DOHH2 (cell line): ENCODE data around the gene NKAPL.

Source experiments
- EZH2phosphoT487 ChIP-seq: fragments of 200-600 bp; sonication (generic); IDR thresholded peaks from 2 replicates; pipeline ENCODE4 v1.6.1; 2017; ENCODE audit warnings: borderline replicate concordance, mild to moderate bottlenecking, antibody characterized with exemption, low read length, moderate library complexity, mixed read lengths
- TF ChIP-seq, protein P1 (sequence below): fragments of 200-600 bp; sonication (generic); IDR thresholded peaks from one replicate; pipeline ENCODE4 v1.5.1; 2014; ENCODE audit warnings: antibody characterized with exemption, mild to moderate bottlenecking, low read depth, low read length; ENCODE audit not compliant: poor library complexity, severe bottlenecking

DNA sequence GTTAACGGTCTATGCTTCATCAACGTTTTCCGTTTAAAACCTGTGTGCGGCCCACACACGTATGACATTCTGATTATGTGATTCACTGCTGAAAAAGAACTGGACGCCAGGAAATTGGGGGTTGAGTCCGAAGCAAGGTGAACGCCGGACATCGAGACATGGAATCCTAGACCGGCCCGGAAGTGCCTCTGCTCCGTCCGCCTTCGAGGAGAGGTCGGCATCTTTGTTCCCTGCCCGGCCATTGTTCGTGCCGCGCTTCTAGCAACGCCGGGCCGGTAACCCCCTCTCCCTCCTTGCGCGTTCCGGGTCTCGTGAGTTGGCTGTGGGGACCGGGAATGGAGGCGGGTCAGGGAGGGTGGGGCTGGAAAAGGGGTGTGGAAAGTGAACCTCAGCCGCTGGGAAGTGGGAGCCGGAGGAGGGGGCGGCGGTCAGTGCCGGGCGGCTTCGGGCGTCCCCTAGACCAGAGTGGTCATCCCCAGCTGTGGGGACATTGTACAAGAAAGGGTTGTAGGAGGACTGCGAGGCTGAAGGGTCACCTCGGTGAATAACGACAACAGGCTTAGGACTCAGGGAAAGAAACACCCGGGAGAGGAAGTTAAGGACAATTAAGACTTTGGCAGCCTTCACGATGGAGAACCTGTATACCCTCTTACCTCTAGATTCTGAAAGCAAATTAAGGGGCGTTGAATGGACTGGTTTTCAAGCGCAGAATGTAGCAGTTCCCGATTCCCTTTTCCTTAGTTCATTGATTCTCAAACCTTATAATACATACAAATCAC is 33.9 kb upstream of the NKAPL start, which contains the start of gene ZSCAN9:
- TF ChIP-seq, protein P1, sequence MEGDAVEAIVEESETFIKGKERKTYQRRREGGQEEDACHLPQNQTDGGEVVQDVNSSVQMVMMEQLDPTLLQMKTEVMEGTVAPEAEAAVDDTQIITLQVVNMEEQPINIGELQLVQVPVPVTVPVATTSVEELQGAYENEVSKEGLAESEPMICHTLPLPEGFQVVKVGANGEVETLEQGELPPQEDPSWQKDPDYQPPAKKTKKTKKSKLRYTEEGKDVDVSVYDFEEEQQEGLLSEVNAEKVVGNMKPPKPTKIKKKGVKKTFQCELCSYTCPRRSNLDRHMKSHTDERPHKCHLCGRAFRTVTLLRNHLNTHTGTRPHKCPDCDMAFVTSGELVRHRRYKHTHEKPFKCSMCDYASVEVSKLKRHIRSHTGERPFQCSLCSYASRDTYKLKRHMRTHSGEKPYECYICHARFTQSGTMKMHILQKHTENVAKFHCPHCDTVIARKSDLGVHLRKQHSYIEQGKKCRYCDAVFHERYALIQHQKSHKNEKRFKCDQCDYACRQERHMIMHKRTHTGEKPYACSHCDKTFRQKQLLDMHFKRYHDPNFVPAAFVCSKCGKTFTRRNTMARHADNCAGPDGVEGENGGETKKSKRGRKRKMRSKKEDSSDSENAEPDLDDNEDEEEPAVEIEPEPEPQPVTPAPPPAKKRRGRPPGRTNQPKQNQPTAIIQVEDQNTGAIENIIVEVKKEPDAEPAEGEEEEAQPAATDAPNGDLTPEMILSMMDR = no peak
- TF ChIP-seq EZH2phosphoT487 = no peak
